Stimulated activated CD8-positive, alpha-beta memory T cell treated with anti-CD3 and anti-CD28 coated beads, Interleukin-15, amount 100 ng/mL, for 1 hour (primary cell): ENCODE measurements around the gene RPS6KA5.
"Not testable (repeated sequence)": the region's sequence is repeated elsewhere in the genome, so short reads cannot be mapped to it uniquely, and the experiment has no call there.

Experiments
- DNase-seq: peaks from one replicate; pipeline ENCODE4 v3.0.0-alpha.2; 2020; ENCODE audit warnings: low read depth

The RPS6KA5 gene

DNA sequence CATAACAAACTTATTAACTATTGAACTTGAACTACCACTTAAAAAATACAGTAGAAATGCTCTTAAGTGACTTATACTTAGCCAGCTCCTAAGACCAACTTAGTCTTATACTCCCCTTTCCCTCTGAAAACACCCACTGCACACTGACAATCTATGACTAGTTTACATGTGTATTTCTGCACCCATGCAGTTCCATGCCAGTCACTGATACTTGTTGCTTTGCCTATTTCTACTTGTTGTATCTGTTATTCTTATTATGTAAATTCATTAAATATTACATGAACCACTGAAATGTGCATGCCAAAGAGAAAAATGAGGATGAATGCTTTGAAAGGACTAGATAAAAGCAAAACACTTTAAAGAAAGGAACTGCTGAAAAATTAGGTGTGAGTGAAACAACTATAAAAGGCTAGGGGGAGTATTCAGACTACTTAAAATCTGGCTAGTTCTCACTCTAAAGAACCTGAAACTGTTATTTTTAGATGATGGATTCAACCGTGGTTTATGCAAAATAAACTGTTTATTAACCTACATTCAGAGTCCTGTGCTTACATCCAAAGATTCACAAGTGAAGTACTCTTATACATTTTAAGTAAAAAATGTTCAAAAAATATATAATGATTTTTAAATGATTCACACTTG is 74.7 kb downstream of the RPS6KA5 start:
- DNase-seq, result no peak

DNA sequence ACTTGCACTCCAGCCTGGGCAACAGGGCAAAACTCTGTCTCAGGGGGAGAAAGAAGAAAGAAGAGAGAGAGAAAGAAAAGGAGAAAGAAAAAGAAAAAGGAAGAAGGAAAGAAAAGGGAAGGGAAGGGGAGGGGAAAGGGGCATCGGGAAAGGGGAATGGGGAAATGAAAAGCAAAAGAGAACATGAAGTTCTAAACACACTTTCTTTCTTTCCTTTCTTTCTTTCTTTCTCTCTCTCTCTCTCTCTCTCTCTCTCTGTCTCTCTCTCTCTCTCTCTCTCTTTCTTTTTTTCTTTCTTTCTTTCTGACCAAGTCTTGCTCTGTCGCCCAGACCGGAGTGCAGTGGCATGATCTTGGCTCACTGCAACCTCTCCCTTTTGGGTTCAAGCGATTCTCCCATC is 76.9 kb downstream of the RPS6KA5 start:
- no peak for DNase-seq

DNA sequence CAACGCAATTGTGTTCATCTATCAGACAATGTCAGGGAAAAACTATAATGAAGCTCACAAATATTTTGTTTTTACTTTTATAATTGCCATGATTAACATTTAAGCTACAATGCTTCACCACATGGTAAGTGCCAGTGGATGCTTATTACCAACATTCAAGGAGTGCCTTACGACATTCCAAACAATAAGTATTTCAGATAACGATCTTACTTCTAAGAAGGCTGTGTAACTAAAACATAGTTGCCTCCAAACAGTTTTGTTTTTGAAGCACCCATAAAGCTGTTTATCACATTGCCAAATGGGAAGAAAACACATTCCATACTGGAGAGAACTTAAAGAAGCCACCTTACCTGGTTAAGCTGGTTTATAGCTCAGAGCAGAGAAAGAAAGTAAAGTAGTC is 78.8 kb downstream of the RPS6KA5 start:
- no peak for DNase-seq

GRCh38 chr14:90980636-90981035 is 79.8 kb downstream of the RPS6KA5 start:
- DNase-seq, result not testable (repeated sequence)

DNA sequence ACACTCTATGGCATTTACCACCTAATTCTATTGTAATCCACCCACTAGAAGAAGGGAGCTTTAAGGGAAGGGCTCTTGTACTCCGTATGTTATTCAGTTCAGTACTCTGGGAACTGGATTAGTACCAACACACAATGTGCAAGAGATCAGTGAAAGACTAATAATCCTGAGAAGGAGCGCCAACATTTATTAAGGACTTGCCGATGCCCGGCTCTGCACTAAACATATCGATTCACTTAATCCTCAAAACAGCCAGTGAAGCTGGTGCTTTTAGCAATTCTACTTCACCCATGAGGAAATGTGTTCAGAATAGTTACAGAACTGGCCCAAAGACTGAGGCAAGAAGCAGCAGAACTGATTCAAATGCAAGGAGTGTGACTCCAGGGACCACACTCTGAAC is 80.9 kb downstream of the RPS6KA5 start:
- DNase-seq, result no peak

DNA sequence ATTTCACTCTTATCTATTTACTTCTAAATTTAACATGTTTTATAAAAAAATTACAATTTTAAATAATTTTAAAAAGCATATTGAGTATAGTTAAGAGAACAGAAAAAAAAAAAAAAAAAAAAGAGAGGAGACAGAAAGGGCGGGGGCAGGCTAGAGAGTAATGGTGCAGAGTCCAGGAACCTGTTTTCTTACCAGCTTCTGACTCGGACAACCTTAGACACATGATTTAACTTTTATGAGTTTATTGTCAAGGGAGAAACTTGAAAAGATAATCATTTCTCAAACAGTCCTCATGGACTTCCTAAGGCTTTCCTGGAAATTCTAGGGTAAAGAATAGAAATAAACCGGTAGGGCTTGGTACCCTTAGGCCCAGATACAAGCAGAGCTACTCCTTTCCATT is 84.3 kb downstream of the RPS6KA5 start:
- no peak for DNase-seq

- DNase-seq, result no peak
These were observed 88.8 kb downstream of the RPS6KA5 start for GRCh38 chr14:90971687-90972086.

DNA sequence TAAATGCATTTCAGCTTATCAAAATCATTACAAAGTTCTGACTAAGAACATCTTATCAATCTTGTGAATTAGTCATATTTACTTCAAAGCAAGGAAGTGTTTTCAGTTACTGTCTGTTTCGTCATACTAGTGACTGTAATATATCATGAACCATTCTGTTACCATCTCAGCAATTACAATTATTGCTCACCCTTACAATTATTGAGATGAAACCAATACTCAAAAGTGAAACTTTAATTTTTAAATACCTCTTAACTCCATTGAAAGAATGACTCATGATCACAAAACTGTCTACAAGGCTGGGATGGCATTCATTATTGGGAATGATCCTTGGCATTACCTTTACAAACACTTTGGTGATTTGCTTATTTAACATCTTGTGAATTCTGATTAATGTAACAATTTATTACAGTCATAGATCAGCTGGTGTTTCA is 90.3 kb downstream of the RPS6KA5 start:
- DNase-seq, result no peak

GRCh38 chr14:90969531-90970166 is 90.8 kb downstream of the RPS6KA5 start:
- no peak for DNase-seq

DNA sequence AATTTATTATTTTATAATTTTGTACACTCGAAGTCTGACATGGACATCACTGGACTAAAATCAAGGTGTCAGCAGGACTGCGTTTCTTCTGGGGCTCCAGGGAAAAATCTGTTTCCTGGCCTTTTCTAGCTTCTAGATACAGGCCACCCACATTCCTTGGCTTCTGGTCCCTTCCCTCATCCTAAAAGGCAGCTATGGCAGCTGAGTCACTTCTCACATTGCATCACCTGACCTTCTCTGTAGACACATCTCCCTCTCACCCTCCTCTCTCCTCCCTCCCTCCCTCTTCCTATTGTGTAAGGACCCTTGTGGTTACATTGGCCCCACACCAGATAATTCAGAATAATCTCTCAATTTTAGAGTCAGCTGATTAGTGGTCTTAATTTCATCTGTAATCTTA is 92.4 kb downstream of the RPS6KA5 start:
- no peak for DNase-seq

DNA sequence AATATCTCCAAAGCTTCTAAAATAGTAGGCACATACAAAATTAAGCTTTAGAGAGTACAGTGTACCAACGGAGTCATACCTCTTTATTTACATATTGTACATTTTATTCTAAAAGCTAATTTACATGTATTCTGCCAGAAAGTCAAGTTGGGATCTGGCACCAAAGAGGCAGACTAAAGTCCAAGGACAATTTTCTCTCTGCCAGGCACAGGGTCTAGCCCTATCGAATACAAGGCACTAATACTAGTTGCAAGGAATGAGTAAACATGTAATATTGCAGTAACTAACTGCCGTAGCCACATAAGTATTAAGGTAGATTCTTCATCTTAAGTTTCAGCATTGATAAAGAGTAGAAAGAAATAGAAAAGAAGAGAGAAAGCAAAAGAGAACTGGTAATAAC is 93.9 kb downstream of the RPS6KA5 start:
- no peak for DNase-seq

DNA sequence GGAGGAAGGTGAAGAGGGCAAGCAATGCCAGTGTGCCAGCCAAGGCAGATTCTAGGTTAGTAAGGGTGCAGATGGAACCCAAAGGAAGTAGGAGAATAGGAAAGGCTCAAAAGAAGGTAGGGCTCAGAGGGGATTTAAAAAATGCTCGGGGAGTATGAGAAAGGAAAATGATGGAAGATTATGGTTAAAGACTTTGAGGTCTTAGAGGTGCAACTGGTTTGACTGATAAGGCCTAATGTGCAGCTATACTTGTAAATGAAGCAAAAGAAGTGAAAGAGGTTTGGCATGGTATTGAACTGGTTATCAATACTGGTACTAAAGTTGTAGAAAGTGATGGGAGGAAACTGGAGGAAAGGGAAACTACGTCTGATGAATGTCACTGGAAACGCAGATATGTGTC is 94.7 kb downstream of the RPS6KA5 start:
- DNase-seq, result no peak

DNA sequence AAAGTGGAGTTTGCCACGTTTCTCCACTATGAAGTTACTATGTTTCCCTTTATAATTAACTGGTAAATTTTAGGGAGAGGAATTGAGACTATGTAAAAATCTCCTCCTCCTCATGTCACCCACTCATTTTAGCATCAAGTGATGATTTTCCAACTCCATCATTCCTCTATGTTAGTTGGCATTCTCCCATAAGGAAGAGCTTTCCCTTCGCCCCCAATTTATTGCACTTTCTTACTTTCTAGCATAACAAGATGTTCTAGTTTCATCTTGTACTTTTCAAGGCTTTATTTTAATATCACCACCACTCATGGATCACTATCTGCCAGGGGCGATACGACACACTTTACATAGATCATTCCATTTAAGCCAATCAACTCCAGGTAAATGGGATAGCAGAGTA is 97.1 kb downstream of the RPS6KA5 start:
- DNase-seq, result no peak

DNA sequence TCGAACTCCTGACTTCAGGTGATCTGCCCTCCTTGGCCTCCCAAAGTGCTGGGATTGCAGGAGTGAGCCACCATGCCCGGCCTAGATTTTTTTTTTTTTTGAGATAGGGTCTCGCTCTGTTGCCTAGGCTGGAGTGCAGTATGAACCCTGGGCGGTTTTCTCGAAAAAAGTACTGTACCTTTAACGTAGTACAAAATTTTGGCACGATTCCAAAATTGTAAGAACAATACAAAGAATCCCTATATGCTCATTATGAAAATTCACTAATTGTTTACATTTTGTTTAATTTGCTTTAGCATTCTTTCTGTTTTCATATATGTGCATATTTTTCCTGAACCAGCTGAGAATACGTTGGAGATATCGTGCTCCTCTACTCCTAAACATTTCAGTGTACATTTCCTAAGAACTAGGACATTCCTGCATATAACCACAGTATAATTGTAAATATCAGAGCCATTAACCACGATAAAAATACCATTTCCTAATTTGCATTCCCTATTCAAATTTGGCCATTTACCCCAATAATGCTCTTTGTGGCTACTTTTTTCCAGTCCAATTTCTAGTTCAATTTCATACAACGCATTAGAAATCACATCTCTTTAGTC is 97.8 kb downstream of the RPS6KA5 start:
- DNase-seq, result no peak

GRCh38 chr14:90960818-90961217 is 99.6 kb downstream of the RPS6KA5 start:
- no peak for DNase-seq

DNA sequence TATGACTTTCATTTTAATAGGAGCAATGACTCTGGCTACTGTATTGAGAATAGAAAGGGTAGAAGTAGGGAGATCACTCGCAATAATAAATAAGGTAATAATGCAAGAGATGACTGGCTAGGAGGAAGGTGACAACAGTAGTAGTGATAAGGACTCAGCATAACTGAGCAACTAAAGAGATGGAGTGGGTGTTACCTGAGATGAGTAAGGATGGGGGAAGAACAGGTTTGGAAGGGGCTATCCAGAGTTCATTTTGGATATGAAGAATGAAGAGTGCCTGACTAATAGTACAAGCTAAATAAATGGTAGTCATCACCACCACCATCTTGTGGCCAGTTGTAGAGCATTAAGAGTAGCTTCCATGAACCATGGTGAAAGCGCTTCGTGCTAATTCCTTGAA is 101.1 kb downstream of the RPS6KA5 start:
- no peak for DNase-seq

DNA sequence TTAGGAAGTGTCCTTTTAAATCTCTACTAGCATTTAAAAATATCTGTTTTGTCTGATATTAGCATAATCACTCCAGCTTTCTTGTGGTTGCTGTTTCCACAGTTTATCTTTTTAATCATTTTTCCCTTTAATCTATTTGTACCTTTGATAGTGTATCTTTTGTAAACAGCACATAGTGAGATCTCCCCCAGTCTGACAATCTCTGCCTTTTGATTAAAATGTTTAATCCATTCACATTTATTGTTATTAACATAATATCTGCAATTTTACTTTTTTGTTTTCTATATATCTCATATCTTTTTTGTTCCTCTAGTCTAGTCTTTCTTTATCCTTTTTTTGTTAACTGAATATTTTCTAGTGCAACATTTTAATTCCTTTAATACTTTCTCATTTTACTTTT is 104.2 kb downstream of the RPS6KA5 start:
- DNase-seq, result no peak

DNA sequence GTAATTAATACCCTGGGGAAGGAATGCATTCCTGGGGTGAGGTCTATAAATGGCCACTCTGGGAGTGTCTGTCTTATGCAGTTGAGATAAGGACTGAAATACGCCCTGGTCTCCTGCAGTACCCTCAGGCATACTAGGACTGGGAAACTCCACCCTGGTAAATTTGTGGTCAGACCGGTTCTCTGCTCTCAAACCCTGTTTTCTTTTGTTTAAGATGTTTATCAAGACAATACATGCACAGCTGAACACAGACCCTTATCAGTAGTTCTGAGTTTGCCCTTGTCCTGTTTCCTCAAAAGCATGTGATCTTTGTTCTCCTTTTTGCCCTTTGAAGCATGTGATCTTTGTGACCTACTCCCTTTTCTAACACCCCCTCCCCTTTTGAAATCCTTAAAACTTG is 106.8 kb downstream of the RPS6KA5 start:
- DNase-seq, result not testable (repeated sequence)

DNA sequence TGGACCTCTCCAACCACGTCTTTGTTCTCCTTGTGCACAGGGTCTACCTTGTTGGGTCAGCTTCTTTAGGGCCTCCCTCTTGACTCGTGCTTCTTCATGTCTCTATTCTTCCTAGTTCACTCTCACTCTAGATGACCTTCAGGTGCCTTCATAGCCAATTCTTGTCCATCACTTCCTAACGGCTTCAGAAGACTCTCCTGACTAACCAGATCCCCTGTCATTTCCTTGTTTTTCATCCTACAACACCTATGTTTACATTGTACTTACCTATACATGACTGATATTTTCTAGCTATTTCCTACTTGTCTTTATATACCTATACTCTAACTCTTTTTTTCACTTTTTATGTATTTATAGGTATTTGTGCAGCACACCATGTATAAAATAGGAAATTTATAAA is 117.1 kb downstream of the RPS6KA5 start:
- no peak for DNase-seq

DNA sequence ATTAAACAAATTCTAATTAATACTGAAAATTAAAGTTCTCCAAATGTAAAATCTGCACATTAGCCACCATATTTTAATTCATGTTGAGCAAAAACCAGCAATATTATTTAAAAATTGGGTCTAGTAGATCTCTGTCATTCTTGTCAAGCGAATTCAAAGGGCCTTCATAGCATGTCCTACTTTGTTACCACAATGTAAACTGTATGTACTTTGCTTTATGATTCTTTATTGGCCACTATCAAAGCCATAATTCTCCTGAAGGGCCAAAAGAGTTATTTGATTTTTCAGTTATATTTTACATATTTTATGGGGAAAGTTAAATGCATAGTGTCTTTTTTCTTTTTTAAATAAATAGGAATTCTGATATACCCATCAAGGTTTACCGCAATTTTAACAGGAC is 117.9 kb downstream of the RPS6KA5 start:
- no peak for DNase-seq

DNA sequence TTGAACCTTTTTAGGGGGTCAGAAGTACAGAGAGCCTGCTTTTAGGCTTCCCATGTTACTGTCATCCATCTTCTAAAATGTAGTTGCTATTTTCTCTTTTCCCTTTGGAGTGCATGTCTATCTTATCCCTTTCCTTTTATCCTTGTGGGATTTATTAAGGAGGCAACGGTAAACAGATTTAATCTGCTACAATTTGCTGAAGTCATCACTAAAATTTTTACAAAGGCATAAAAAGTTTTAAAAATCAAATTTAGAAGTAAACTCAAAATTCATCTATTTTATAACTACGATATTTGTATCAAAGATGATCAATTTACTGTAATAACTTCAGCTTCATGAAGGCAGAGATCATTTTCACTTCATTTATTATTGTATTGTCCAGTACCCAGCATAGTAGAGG is 118.7 kb downstream of the RPS6KA5 start:
- no peak for DNase-seq

DNA sequence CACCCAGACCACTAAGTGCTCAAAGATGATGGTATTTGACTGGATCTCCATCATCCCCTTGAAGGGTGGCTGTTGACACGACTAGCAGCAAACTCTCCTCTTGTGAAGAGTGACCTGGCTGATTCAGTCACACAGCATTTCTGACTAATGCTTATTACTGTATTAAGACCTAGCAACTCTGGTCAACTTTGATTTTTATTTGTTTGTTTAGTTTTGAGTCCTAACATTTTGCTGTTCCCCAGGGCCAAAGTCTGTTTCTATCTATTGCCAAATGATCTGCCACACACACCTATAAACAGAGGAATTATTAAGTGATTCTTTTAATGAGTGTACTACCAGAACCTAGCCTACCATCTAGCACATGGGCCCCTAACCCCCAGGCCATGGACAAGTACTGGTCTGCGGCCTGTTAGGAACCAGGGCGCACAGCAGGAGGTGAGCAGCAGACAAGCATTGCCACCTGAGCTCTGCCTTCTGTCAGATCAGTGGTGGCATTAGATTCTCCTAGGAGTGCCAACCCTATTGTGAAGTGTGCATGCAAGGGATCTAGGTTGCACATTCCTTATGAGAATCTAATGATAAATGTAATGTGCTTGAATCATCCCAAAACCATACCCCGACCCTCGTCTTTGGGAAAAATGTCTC is 120.0 kb downstream of the RPS6KA5 start:
- DNase-seq, result no peak

- not testable (repeated sequence) for DNase-seq
These were observed 121.1 kb downstream of the RPS6KA5 start for GRCh38 chr14:90939252-90939795.
